Measurements from ENCODE around the gene MYH7.
"Not testable (repeated sequence)": the region's sequence is repeated elsewhere in the genome, so short reads cannot be mapped to it uniquely, and the experiment has no call there.

Gene MYH7

DNA sequence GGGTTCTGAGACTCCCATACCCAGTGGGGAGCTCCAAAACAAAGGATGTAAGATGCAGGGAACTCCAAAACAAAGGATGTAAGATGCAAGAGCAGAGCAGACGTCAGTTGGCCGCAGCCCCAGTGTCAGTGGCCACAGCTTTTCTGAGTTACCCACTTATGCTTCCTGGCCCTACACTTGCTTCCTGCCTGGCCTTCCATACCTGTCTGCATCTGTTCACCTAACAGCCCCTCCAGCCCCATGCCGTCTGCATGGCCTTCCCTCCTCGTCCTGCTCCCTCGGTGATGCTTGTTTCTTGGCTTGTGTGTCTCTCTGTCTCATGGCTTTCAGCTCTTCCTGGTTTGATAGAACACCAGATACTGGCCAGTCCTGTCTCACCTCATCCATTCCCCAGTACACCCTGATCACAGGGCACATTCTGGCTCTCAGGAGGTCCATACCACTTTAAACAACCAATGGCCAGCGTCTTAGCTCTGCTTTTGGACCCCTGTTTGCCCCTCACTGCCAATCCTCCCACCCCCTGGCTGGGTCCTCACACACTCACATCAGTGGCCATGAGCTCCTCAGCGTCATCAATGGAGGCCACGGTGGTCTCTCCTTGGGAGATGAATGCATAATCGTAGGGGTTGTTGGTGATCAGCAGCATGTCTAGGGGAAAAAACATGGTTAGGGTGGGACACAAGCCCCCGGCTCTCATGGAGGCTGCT lies 5.3 kb downstream of the MYH7 start:
- no peak for DNase-seq (ENCODE audit: low read depth)

GRCh38 chr14:23428686-23429495 lies 6.6 kb downstream of the MYH7 start:
- DNase-seq (ENCODE audit: low read depth), result no peak

DNA sequence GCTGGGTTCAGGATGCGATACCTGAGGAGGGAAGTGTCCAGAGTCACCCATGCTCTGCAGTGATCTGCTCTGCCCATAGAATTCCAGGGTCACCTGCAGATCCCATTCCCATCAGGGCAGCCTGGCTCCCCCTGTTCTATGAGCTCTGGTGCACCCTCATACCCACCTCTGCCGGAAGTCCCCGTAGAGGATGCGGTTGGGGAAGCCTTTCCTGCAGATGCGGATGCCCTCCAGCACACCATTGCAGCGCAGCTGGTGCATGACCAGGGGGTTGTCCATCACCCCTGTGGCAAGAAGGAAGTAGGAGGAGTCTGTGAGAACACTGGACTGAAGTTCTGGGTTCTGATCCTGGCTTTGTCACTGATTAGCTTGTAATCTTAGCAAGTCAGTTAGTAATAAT lies 9.7 kb downstream of the MYH7 start:
- not testable (repeated sequence) for DNase-seq (ENCODE audit: low read depth)

- no peak for DNase-seq (ENCODE audit: low read depth)
These were observed 10.3 kb downstream of the MYH7 start for GRCh38 chr14:23425169-23425568.

- no peak for DNase-seq (ENCODE audit: low read depth)
These were observed 11.8 kb downstream of the MYH7 start for GRCh38 chr14:23423657-23424056.

GRCh38 chr14:23421594-23421993 lies 13.9 kb downstream of the MYH7 start:
- DNase-seq (ENCODE audit: low read depth), result no peak

DNA sequence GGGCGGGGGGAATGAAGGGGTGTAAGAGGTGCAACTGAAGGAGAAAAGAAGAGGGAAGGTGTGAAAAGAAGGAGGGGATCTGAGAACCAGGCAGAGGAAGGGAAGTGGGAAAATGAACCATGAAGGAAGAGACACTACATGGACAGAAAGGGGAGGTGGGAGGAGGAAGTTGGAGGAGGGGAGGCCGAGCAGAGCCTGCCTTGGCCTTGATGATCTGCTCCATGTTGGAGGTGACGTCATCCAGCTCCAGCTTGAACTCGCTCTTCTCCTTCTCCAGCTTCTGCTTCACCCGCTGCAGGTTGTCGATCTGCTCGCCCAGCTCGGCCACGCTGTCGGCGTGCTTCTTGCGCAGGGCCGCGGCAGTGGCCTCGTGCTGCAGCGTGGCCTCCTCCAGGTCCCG lies 15.8 kb downstream of the MYH7 start:
- DNase-seq (ENCODE audit: low read depth), result not testable (repeated sequence)

DNA sequence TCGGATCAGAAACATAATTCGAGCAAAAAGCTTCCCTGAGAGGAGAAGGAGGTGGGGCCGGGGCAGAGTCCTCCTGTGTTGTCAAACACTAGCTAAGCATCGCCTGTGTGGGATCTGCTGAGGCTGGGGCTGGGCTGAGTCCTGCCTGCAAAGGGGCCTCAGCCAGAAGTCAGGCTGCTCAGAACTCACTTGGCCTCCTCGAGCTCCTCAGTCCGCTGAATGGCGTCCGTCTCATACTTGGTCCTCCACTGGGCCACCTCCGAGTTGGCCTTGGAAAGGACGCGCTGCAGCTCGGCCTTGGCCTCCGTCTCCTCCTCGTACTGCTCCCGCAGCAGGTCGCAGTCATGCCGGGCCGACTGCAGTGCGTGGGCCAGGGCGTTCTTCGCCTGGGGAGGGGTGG lies 17.4 kb downstream of the MYH7 start:
- no peak for DNase-seq (ENCODE audit: low read depth)

GRCh38 chr14:23417269-23417668 lies 18.2 kb downstream of the MYH7 start:
- not testable (repeated sequence) for DNase-seq (ENCODE audit: low read depth)

GRCh38 chr14:23416801-23417200 lies 18.7 kb downstream of the MYH7 start:
- no peak for DNase-seq (ENCODE audit: low read depth)

- DNase-seq (ENCODE audit: low read depth), result no peak
These were observed 19.4 kb downstream of the MYH7 start for GRCh38 chr14:23415821-23416778.

DNA sequence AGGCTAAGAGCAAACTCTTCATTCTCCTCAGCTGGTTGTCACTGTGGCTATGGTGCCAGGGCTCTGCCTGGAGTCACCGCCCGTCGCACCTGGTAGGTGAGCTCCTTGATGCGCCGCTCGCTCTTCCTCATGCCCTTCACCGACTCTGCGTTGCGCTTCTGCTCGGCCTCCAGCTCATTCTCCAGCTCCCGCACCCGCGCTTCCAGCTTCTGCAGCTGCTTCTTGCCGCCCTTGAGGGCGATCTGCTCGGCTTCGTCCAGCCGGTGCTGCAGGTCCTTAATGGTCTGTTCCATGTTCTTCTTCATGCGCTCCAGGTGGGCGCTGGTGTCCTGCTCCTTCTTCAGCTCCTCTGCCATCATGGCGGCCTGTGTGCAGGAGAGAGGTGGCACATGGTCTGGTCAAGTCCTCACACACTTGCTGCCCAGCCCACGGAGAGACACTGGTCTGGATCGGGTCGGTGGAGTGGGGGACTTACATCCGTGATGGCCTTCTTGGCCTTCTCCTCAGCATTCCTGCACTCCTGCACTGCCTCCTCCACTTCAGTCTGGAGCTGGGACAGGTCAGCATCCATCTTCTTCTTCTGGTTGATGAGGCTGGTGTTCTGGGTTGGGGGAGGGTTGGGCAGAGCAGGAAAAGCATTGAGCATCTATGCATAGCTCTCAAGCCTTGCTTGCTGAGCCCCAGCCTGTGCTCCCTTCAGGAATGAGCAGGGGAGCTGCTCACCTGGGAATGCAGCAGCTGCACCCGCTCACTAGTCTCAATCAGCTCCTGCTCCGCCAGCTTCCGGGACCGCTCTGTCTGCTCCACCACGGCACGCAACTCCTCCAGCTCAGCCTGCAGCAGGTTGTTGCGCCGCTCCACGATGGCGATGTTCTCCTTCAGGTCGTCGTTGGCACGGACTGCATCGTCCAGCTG lies 20.3 kb downstream of the MYH7 start:
- no peak for DNase-seq (ENCODE audit: low read depth)

- no peak for DNase-seq (ENCODE audit: low read depth)
These were observed 21.2 kb downstream of the MYH7 start for GRCh38 chr14:23414254-23414653.

- no peak for DNase-seq (ENCODE audit: low read depth)
These were observed 21.8 kb downstream of the MYH7 start for GRCh38 chr14:23413681-23414080.

- DNase-seq (ENCODE audit: low read depth), result no peak
These were observed 23.6 kb downstream of the MYH7 start for GRCh38 chr14:23411563-23412525.

DNA sequence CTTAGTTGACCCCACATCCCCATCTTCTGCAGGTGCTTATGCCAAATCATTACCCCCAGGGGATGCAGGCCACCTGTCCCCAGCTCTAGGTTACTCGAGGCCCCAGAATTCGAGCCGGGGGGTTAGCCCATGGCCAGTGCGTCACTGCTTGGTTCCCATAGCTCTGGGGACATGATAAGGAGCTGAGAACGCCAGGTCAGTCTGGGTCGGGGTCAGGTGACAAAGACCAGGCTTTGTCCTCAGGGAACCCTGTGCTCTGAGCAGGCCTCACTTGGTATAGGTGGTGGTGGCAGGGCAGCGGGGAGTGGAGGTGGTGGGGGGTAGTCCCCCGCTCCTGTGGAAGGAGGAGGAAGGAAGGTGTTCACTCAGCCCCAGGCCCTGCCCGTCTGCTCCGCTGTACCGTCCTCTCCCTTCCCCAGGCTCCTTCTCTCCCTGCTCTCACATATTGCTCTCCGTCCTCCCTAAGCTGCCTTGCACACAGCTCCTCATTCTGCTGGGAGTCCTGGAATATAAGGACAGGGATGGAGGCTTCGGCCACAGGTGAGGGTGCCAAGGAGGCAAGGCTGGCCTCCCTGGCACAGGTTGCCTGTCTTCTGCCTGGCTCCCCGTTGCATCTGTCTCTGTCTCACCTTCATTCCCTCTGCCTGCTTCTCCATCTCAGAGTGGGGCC lies 25.4 kb downstream of the MYH7 start:
- no peak for DNase-seq (ENCODE audit: low read depth)

- DNase-seq (ENCODE audit: low read depth), result no peak
These were observed 26.0 kb downstream of the MYH7 start for GRCh38 chr14:23409475-23409874.

- no peak for DNase-seq (ENCODE audit: low read depth)
These were observed 27.2 kb downstream of the MYH7 start for GRCh38 chr14:23408307-23408630.

GRCh38 chr14:23407516-23408306 lies 27.7 kb downstream of the MYH7 start, which contains the start of gene MYH6:
Gene MYH6 (minus strand): TSS chr14:23408273. CDS start chr14:23407223, 1,050 bp downstream.
- DNase-seq (ENCODE audit: low read depth), result no peak

All from iris pigment epithelial cell (primary cell).